ENCODE measurements around the gene CTBP1.
"Not testable (repeated sequence)": the region's sequence is repeated elsewhere in the genome, so short reads cannot be mapped to it uniquely, and the experiment has no call there.

CTBP1 gene

DNA sequence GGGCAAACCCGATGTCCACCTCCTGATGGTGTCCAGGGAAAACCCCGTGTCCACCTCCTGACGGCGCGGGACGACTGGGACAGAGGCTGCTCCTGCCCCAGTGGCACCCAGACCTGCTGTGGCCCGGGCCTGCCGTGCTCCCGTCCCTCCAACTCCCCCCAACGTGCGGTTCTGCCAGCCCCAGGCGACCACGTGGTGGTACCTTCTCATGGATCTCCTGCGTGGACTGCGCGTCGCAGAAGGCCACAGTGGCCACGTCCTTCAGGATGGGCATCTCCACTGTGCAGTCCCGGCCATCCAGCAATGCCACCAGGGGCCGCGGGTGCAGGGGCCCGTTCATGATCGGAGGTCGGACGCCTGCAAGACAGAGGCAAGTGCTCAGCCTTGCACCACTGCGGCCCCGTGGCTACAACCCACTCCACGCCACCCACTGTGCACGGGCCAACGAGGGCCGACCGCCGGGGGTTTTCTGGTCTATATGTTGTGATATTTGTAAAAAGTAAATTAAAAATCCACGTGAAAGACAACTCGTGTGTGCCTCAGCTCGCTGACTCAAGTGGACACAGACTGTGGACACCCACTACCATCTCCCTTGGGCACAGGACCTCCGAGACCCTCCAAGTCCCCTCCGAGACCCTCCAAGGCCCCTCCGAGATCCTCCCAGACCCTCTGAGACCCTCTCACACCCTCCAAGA is 10.8 kb downstream of the CTBP1 start:
- no peak for DNase-seq (ENCODE audit: low spot score)

DNA sequence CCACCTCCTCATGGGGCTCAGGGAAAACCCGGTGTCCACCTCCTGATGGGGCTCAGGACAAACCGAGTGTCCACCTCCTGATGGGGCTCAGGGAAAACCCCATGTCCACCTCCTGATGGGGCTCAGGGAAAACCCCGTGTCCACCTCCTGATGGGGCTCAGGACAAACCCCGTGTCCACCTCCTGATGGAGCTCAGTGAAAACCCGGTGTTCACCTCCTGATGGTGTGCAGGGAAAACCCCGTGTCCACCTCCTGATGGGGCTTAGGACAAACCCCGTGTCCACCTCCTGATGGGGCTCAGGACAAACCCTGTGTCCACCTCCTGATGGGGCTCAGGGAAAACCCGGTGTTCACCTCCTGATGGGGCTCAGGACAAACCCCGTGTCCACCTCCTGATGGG is 11.7 kb downstream of the CTBP1 start:
- not testable (repeated sequence) for DNase-seq (ENCODE audit: low spot score)

DNA sequence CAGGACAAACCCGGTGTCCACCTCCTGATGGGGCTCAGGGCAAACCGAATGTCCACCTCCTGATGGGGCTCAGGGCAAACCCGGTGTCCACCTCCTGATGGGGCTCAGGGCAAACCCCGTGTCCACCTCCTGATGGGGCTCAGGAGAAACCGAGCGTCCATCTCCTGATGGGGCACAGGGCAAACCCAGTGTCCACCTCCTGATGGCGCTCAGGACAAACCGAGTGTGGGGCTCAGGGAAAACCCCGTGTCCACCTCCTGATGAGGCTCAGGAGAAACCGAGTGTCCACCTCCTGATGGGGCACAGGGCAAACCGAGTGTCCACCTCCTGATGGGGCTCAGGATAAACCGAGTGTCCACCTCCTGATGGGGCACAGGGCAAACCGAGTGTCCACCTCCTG is 12.1 kb downstream of the CTBP1 start:
- DNase-seq (ENCODE audit: low spot score), result not testable (repeated sequence)

DNA sequence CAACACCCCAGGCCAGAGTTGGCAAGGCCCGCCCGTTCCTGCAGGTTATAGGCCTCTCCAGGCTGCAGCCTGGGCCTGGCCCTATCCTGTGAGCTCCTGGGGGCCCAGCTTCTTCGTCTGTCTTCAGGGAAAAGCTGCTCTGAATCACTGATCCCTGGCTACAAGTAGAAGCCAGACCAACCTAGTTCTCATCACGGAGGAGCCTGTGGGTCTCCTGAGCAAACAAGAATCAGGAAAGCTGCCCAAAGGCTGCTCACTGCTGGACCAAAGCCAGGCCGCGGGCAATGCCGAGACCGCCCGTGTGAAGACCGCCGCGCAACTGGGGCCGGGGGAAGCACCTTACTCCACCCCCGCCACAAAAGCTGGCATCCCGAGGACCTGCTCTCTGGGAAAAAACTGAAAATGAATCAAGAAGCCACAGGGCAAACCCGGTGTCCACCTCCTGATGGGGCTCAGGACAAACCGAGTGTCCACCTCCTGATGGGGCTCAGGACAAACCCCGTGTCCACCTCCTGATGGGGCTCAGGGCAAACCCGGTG is 12.8 kb downstream of the CTBP1 start:
- no peak for DNase-seq (ENCODE audit: low spot score)

DNA sequence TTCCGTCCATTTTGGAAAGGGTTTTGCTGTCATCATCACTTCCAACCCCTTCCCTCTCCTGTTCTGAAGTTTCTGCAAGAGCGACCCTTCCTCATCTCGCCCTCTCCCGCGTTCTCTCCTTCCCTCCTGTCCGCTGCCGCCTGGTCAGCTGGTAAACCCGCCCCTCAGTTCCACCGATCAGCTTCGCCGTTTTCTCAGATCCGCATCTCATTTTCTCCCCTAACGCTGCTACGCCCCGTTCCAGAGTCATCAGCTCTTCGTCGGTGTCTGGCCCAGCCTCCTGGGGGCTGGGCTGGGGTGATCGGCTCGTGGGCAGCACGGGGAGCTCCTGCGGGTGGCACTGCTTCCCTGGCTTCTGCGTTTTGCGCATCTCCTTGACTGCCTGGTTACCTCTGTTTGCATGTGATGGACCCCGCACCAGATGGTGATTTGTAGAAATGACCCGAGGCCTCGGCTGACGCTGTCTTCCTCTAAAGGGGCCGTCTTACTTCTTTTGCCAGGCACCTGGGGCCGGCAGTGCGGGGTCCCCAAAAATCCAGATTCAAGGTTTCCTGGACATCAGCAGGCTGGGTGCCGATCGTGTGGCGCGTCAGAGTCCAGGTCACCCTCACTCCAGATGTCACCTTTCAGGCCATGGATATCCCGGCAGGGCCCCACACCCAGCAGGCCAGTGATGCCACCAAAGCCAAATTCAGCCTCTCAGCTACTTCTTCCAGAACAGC is 13.4 kb downstream of the CTBP1 start:
- no peak for DNase-seq (ENCODE audit: low spot score)

DNA sequence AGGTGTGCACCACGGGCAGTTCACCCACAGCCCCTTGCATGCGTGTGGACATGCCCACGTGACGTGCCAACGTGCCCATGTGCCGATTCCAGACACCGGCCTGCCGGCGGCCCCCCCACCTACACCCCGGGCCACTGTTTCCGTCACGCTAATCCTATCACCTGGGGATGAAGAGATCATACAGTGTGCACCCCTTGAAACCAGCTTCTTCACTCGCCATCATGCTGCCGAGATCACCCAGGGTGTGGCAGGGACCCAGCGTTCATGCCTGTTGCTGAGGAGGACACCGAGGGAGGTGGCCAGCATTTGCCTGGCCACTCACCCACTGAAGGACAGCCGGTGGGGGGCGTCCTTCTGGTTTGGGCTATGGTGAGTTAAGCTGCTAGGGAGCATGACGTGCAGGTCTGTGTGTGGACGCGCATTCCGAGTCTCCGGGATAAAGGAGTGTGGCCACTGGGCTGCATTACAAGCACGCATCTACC is 14.1 kb downstream of the CTBP1 start:
- no peak for DNase-seq (ENCODE audit: low spot score)

DNA sequence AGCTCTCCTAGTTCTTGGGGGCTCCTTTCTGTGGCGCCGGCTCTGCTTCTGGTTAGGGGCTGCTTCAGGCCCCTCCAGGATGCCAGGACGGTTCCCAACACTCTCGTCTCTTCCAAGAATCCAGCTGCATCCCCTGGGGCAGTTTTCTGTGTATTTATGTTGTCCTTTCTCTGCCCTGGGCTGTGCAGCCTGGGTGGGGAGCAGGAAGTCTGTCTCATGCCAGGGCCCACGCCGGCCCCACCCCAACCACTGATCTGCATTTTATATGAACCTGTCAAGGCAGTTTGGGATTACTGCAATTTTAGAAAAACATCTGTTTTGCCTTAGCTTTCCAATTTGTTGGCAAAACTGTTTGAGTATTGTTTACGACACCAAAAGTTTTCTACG is 14.6 kb downstream of the CTBP1 start:
- no peak for DNase-seq (ENCODE audit: low spot score)

DNA sequence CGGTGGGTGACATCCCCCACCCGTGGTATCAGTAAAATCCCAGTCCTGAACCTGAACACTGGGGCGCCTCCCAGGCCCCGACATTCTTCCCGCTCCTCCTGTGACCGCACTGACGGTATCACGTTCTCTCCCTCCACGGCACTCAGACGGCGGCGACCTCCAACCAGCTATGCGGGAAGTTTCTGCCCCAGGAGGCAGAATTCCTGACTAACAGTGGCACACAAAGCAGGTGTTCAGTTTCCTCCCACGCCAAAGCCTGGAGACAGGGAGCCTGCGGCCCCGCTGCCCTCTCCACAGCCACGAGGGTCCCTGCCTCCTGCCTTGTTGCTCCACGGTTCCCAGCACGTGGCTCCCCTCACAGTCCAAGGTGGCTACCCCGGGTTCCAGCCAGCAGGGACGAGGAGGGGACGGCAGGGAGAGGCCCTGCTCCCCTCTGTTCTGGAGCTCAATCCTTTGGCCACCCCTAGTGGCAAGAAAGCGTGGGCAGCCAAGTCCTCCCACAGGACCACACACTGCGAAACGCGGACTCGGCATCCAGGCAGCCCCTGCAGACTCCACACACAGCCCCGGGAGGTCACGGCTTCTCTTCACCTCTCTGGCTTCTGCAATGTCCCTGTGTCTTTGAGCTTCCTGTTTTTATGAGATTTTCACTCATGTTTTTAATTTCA is 15.2 kb downstream of the CTBP1 start:
- DNase-seq (ENCODE audit: low spot score), result no peak

DNA sequence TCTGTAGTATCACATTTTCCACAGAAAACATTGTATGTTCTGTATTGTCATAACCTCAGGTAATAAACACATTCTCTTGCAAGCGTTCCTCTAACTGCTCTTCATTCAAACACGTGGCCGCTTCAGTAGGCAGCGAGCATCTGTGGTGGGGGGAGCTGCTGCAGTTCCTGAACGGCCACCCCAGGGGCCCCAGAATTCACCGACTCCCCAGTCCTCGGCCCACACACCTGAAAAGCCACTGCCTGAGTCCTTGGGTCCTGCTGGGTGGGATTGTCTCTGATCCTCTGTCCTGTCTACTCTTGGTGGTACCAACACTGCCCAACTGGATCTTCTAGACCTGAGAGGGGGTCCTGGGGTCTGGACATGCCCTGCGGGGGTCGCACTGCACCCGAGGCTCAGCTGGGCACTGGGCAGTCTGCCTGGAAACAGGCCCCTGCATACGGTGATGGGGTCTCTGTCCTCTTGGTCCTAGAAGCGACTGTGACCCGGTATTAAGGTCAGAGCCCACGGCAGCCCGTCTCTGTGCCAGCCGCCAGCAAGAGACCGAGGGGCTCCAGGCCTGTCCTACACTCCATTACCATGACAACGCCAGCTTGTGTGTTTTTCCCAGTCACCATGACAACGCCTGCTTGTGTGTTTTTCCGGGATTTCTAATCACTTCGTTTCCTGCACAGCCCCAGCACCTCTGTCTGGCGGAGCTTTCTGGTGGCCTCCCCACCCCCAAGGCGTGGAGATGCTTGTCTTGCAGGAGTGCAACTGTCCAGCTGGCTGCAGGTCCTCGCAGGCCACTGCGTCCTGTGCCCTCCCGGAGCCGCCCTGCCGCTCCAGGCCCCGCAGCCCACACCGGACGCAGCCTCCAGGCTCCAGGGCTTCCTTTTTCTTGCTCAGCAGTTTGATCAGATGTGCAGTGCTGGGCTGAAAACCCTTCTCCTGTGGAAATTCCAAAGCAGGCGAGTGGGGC is 16.0 kb downstream of the CTBP1 start:
- no peak for DNase-seq (ENCODE audit: low spot score)

DNA sequence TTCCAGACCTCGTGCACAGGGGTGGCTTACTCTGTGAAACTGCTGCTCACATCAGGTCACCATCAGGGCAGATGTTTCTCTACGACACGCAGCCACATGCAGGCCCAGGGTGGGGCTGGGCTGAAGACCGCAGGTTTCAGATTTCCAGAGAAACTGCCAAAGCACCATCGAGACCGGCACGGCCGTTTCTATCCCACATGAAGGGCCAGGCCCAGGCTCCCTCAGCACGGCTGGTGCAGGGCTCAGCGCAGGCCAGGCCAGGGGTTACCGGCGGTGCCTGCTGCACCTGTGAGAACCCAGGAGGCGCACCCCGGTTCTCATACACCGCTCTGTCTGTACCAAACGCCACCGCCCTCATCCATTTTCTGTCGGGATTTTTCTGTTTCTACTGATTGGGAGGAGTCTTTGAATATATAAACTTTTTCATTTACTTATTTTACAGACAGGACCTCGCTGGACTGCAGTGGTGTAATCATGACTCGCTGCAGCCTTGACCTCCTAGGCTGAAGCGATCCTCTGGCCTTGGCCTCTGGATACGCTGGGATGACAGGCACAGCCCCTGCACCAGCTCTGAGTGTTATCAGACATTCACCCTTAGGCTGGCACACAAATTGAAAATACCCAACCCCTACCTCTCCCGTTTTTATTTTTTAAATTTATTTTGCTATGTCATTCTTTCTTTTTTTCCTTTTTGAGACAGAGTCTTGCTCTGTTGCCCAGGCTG is 17.1 kb downstream of the CTBP1 start:
- DNase-seq (ENCODE audit: low spot score), result no peak

DNA sequence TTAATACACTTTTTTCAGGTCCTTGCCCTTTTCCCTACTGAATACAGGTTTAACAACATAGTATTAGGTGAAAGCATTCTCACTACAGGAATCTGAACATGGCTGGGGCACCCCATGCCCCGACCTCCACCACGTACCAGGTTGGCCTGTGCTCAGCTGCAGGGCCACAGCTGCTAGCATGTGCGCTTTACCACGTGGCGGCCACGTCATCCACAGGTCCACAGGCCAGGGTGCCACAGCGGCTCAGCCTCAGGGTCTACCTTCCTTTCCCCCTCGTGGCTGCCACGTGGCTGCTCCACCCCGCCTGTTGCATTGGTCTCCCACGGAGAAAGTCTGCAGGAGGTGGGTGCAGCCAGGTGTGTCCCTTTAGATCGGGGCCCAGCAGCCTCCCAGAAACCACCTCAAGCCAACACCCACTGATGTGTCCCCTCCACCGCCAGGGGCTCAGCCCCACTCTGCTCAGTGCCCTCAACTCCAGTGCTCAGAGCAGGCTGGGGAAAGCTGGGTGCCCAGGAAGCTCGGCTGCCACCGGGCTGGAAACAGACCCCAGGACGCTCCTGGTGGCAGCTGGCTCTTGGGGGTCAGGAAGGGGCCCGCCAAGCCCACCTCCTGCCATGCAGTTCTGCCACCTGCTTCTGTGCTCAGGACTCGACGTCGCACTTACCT is 17.8 kb downstream of the CTBP1 start:
- DNase-seq (ENCODE audit: low spot score), result no peak

DNA sequence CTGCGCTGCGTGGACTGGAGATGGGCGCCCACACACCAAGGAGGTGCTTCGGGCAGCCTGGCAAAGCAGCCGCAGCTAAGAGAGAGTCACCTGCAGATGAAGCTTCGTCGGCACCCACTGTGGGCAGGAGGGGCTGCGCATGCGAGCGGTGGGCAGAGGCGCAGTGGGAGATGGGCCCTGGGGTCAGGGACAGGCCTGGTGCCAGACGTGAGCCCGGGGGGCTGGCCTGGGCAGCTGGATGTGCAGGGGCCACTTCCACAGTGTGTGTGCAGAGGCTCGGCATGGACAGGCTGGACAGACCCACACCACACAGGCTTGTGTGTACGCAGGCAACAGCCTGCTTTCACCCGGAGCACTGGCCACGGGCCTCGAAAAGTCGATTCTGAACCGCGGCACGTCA is 18.6 kb downstream of the CTBP1 start:
- no peak for DNase-seq (ENCODE audit: low spot score)

DNA sequence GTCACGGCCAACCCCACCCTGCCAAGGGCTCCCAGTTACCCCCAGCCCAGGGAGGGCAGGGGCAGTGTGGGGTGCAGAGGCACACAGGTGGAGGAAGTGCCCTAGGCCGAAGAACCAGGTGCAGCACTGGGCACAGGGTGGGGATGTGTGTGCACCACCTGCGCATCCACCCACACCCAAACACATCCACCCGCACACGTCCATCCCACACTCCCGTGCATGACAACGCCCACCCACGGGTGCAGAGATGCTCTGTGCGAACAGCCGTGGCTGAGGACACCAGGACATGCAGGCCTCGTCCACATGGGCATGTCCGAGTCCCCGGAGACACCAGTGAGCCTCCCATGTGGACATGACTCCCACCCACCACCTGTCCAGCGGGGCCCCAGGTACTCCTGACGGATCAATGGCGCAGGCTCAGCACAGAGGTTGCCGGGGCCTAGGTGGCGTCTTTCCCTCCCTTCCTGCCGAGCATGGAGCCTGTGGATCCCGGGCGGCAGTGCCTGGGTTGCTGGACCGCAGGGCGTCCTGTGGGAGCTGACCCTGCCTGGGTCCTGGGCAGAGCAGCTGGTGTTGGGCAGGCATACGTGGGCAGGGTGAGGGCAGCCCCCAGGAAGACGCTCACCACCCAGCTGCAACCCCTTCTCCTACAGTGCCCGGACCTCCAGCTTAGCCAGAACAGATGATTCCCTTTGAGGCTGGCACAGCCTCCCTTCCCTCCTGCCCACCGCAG is 19.6 kb downstream of the CTBP1 start:
- no peak for DNase-seq (ENCODE audit: low spot score)

DNA sequence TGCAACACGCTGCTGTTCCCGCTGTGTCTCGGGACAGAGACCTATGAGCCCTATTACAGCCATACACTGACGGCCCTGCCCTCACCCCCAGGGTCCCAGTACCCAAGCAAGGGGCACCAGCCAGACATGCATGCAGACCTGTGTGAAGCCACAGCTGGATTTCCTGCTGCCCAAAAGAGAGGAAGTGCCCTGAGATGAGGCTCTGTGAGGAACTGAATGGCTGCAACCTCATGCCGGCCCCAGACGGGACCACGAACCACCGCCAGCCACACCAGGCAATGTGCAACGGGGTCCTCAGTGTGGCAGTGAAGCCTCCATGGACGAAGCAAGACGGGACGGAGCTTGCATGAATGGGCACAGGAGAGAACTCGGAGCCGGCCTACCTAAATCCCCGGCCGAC is 21.1 kb downstream of the CTBP1 start:
- no peak for DNase-seq (ENCODE audit: low spot score)

DNA sequence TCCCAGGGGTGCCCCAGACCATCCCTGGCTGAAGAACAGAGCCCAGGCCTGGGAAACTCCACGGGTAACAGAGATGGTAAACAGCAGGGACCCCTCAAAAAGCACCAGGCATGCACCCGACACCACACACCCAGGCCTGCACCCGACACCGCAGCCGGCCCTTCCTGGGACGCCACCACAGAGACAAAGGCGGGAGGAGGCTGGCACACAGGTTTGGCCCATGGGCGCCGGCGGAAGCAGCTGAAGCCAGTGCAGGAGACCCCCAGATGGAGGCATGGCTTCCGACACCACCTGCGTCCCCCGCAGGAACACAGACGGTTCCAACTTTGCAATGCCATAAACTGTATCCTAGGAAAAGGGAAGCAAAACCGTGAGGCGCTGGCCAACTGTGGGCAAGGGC is 22.3 kb downstream of the CTBP1 start:
- no peak for DNase-seq (ENCODE audit: low spot score)

DNA sequence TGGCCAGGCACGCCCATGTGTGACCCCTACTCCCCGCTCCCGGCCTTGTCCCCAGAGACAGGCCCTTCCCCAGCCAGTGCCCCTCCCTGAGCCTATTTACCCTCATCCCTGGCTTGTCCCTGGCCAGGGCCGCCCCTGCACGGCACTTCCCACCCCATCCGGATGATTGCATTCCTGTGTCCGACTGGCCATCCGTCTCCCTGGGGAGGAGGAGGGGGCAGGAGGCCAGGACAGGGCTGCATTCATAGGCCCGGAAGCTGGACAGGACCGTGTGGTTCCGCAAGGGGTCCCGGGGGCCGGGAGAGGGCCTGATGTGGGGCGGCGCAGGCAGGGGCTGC is 22.8 kb downstream of the CTBP1 start:
- no peak for DNase-seq (ENCODE audit: low spot score)

DNA sequence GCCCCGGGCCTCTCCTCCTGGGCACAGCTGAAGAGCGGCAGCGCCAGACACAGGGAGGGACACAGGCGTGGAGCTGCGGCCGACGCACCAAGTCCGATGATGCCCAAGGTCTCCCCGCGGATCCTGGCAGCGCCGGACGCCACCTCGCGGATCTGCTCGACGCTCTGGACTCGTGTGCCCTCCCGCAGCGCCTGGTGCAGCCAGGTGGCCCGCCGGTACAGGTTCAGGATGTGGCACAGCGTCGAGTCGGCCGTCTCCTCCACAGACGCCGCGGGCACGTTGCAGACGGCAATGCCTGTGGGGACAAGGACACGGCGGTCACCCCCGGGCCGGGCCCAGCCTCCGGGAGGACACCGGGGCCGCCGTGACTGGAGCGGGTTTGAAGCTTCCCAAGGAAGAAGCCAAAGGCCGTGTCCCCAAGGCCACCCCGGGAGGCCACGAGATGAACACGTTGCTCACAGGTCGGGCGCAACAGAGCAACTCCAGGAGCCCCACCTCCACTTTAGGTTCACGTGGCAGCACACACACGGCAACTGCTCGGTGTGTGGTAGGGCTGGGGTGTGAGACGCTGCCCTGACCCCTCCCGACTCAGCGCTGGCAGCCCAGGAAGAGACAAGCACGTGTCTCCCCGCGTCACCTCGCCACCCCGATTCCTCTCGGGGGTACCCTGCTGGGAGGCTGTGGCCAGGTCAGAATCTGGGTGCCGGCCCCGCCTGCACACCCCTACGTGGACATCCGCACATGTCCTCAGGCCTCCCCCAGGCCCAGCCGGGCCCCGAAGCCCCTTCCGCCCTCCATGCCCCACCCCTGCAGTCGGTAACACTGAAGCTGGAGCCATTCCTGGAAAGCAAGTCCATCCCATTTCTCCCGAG is 23.4 kb downstream of the CTBP1 start:
- DNase-seq (ENCODE audit: low spot score), result no peak

DNA sequence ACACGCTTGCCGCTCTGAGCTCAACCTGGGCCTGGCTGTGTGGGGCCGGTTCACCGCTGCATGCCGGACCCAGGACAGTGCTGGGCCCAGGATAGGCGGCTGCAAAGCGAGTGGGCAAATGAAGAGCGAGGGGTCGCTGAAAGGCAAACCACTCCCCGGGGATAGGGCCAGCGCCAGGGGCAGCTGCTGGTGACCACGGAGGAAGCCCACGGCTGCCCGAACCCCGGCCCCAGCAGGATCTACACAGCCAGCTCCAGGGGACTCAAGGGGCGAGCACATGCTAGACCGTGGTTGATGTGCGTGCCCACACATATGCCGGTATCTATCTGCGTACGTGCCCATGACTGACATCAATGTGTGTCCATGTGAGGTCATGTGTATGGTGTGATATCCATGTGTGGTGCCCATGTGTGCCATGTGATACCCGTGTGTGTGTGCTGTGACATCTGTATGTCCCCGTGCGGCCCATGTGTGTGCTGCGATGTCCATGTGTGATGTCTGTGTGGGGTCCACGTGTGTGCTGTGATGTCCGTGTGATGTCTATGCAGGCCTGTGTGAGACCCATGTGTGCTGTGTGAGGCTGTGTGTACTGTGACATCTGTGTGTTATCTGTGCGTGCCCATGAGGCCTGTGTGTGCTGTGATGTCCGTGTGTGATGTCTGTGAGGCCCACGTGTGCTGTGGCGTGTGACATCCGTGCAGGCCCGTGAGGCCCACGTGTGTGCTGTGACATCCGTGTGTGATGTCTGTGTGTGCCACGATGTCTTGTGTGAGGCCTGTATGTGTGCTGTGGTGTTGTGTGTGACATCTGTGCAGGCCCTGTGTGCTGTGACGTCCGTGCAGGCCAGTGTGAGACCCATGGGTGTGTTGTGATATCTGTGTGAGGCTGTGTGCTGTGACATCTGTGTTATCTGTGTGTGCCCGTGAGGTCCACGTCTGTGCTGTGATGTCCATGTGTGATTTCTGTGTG is 24.8 kb downstream of the CTBP1 start:
- no peak for DNase-seq (ENCODE audit: low spot score)

Data from globus pallidus (tissue), 1 donor.